ENCODE results near the gene WFDC6. TPM values are rescaled to one million over a fixed set of nuclear protein-coding genes. Genes with fewer than 3 reads are reported as not detected.

Gene WFDC6
- total RNA-seq, 2 donors from 2014 or later, result not detected

GRCh38 chr20:45487231-45487635 is 52.0 kb downstream of the WFDC6 start:
- no peak for DNase-seq
- Histone ChIP-seq H3K9me3 (no peaks in the 10 kb centered on the region), H3K4me1 (no peaks in the 10 kb centered on the region), H3K4me3 (no peak overlapping the region), H3K36me3 (replicated peaks in 1 of 2; ENCODE audit: insufficient read depth in 1 of 2, low read depth in 2 of 2) (no peaks in the 10 kb centered on the region), H3K27ac (no peak overlapping the region), H3K27me3 (no peaks in the 10 kb centered on the region)
- no peak for ATAC-seq
- WGBS, 2 donors, result 19 to 23% methylated on average over 8 to 18 of the region's 20 CpGs
- TF ChIP-seq CTCF (IDR thresholded peaks at IDR 0.05) (no peak), POLR2A (IDR thresholded peaks at IDR 0.05) (no peak)
- intact Hi-C loops (cut with DNase I), result no loop called here

GRCh38 chr20:45485388-45485787 is 53.9 kb downstream of the WFDC6 start:
- H3K36me3 ChIP-seq (replicated peaks in 1 of 2; ENCODE audit: insufficient read depth in 1 of 2, low read depth in 2 of 2), result no peaks in the 10 kb centered on the region
- no peak overlapping the region for H3K4me3 ChIP-seq
- WGBS, 2 donors, result 53 to 57% methylated on average over 4 of the region's 4 CpGs
- no peaks in the 10 kb centered on the region for H3K9me3 ChIP-seq
- no peak for DNase-seq
- intact Hi-C loops (cut with DNase I), result no loop called here
- no peak for ATAC-seq
- H3K27ac ChIP-seq, result no peak overlapping the region
- H3K27me3 ChIP-seq, result no peaks in the 10 kb centered on the region
- H3K4me1 ChIP-seq, result no peaks in the 10 kb centered on the region
- TF ChIP-seq POLR2A (IDR thresholded peaks at IDR 0.05) (no peak), CTCF (IDR thresholded peaks at IDR 0.05) (no peak)

- H3K4me3 ChIP-seq, result no peak overlapping the region
- no peak for DNase-seq
- no peak for ATAC-seq
- intact Hi-C loops (cut with DNase I), result no loop called here
- no peak overlapping the region for H3K27ac ChIP-seq
- TF ChIP-seq POLR2A (IDR thresholded peaks at IDR 0.05), result no peak
- TF ChIP-seq CTCF (IDR thresholded peaks at IDR 0.05), result no peak
- H3K4me1 ChIP-seq, result peaks cover 3% of the 10 kb centered on the region
- H3K9me3 ChIP-seq, result no peaks in the 10 kb centered on the region
- no peaks in the 10 kb centered on the region for H3K36me3 ChIP-seq (replicated peaks in 1 of 2; ENCODE audit: insufficient read depth in 1 of 2, low read depth in 2 of 2)
- H3K27me3 ChIP-seq, result no peaks in the 10 kb centered on the region
- 45 to 50% methylated on average over 6 of the region's 6 CpGs for WGBS, 2 donors
These were observed 54.6 kb downstream of the WFDC6 start for GRCh38 chr20:45484676-45485075.

Small RNA genes within 50 kb of the gene (small RNA-seq; reads per million reads assigned to genes)
- not detected for gene AL031663.1
- not detected for gene HSPD1P21
- gene RNA5SP485, result not detected

Other genes starting within 250 kb of the WFDC6 start
- 100 to 1,000 TPM; 306 to 837 TPM for gene RBPJL, start 232.6 kb downstream of the WFDC6 start, total RNA-seq
- 1 to 10 TPM; 4.9 to 5.3 TPM for gene MATN4, start 231.2 kb downstream of the WFDC6 start, total RNA-seq
- 10 to 100 TPM; 62.0 to 97.6 TPM for gene SDC4, start 191.1 kb downstream of the WFDC6 start, total RNA-seq
- gene SYS1, start 176.3 kb downstream of the WFDC6 start, total RNA-seq, result 10 to 100 TPM; 14.2 to 15.3 TPM
- gene TP53TG5, start 161.2 kb downstream of the WFDC6 start, total RNA-seq, result not detected
- gene DBNDD2, start 131.2 kb downstream of the WFDC6 start, total RNA-seq, result 10 to 100 TPM; 10.5 to 20.5 TPM
- gene PIGT, start 123.3 kb downstream of the WFDC6 start, total RNA-seq, result 10 to 100 TPM; 38.6 to 50.3 TPM
- gene WFDC2, start 69.7 kb downstream of the WFDC6 start, total RNA-seq, result 10 to 100 TPM in 1 of 2 donors, 1 to 10 TPM in 1; 3.0 to 11.9 TPM
- not detected for gene SPINT3, start 23.9 kb downstream of the WFDC6 start, total RNA-seq
- gene EPPIN, start 7.9 kb upstream of the WFDC6 start, total RNA-seq, result not detected
- gene WFDC8, start 39.8 kb upstream of the WFDC6 start, total RNA-seq, result not detected
- gene WFDC10A, start 90.3 kb upstream of the WFDC6 start, total RNA-seq, result not detected
- gene WFDC9, start 91.8 kb upstream of the WFDC6 start, total RNA-seq, result not detected
- not detected for gene WFDC11, start 130.8 kb upstream of the WFDC6 start, total RNA-seq
- not detected for gene WFDC13, start 162.6 kb upstream of the WFDC6 start, total RNA-seq
- not detected for gene WFDC10B, start 165.5 kb upstream of the WFDC6 start, total RNA-seq
- gene SPINT4, start 182.9 kb upstream of the WFDC6 start, total RNA-seq, result not detected